Occipital lobe (tissue), 2 donors: ENCODE measurements around the gene PLA2G15. TPM values are rescaled to one million over a fixed set of nuclear protein-coding genes. Genes with fewer than 3 reads are reported as not detected.
"Not testable (repeated sequence)": the region's sequence is repeated elsewhere in the genome, so short reads cannot be mapped to it uniquely, and the experiment has no call there.

ENCODE experiments used
- DNase-seq: peaks from one replicate; lab custom pipeline; 2025; lab: John Stamatoyannopoulos, UW
- total RNA-seq: library from RNA; depleted of rRNA; stranded (reverse); fragments of >200 nt; gene quantifications from one replicate; pipeline ENCODE4 v1.2.3, GENCODE V29; 2014

PLA2G15 gene
- total RNA-seq, 1 donor from 2014 or later, result 17.3 TPM

GRCh38 chr16:68279726-68280558, 34.8 kb downstream of the PLA2G15 start:
- DNase-seq, result no peak

- DNase-seq, result no peak
These were observed 36.3 kb downstream of the PLA2G15 start for GRCh38 chr16:68281368-68282063.

- no peak for DNase-seq
These were observed 36.9 kb downstream of the PLA2G15 start for GRCh38 chr16:68282064-68282452.

GRCh38 chr16:68283346-68283745, 38.2 kb downstream of the PLA2G15 start:
- no peak for DNase-seq

GRCh38 chr16:68283801-68284598, 38.8 kb downstream of the PLA2G15 start:
- no peak for DNase-seq

GRCh38 chr16:68284847-68285246, 39.7 kb downstream of the PLA2G15 start:
- DNase-seq, result no peak

- no peak for DNase-seq
These were observed 40.5 kb downstream of the PLA2G15 start for GRCh38 chr16:68285683-68286082.

GRCh38 chr16:68286153-68287074, 41.2 kb downstream of the PLA2G15 start:
- DNase-seq, result no peak

- DNase-seq, result no peak
These were observed 42.4 kb downstream of the PLA2G15 start for GRCh38 chr16:68287276-68288251.

GRCh38 chr16:68288252-68288650, 43.1 kb downstream of the PLA2G15 start:
- no peak for DNase-seq

- not testable (repeated sequence) for DNase-seq
These were observed 43.6 kb downstream of the PLA2G15 start for GRCh38 chr16:68288796-68289195.

GRCh38 chr16:68289202-68289601, 44.0 kb downstream of the PLA2G15 start:
- no peak for DNase-seq

- DNase-seq, result no peak
These were observed 44.6 kb downstream of the PLA2G15 start for GRCh38 chr16:68289621-68290329.

GRCh38 chr16:68290450-68290849, 45.3 kb downstream of the PLA2G15 start:
- DNase-seq, result no peak

- no peak for DNase-seq
These were observed 46.1 kb downstream of the PLA2G15 start for GRCh38 chr16:68291227-68291626.

GRCh38 chr16:68292425-68292824, 47.3 kb downstream of the PLA2G15 start:
- DNase-seq, result no peak

- DNase-seq, result no peak
These were observed 51.1 kb downstream of the PLA2G15 start for GRCh38 chr16:68296291-68296690.

GRCh38 chr16:68296693-68297092, 51.5 kb downstream of the PLA2G15 start:
- no peak for DNase-seq

- no peak for DNase-seq
These were observed 52.7 kb downstream of the PLA2G15 start for GRCh38 chr16:68297908-68298307.
